HPDE6-E6E7 (cell line): ENCODE results near the gene SLC26A1.

ENCODE experiments used
- DNase-seq: peaks from one replicate; pipeline ENCODE4 v3.0.0; 2011; ENCODE audit warnings: missing footprints; ENCODE audit errors: extremely low spot score

SLC26A1 gene, protein sequence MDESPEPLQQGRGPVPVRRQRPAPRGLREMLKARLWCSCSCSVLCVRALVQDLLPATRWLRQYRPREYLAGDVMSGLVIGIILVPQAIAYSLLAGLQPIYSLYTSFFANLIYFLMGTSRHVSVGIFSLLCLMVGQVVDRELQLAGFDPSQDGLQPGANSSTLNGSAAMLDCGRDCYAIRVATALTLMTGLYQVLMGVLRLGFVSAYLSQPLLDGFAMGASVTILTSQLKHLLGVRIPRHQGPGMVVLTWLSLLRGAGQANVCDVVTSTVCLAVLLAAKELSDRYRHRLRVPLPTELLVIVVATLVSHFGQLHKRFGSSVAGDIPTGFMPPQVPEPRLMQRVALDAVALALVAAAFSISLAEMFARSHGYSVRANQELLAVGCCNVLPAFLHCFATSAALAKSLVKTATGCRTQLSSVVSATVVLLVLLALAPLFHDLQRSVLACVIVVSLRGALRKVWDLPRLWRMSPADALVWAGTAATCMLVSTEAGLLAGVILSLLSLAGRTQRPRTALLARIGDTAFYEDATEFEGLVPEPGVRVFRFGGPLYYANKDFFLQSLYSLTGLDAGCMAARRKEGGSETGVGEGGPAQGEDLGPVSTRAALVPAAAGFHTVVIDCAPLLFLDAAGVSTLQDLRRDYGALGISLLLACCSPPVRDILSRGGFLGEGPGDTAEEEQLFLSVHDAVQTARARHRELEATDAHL

GRCh38 chr4:993111-994029 is at the start of gene SLC26A1:
SLC26A1 (minus strand) TSS chr4:993404; CDS start chr4:991703, 1,701 bp downstream.
- DNase-seq = no peak

DNA sequence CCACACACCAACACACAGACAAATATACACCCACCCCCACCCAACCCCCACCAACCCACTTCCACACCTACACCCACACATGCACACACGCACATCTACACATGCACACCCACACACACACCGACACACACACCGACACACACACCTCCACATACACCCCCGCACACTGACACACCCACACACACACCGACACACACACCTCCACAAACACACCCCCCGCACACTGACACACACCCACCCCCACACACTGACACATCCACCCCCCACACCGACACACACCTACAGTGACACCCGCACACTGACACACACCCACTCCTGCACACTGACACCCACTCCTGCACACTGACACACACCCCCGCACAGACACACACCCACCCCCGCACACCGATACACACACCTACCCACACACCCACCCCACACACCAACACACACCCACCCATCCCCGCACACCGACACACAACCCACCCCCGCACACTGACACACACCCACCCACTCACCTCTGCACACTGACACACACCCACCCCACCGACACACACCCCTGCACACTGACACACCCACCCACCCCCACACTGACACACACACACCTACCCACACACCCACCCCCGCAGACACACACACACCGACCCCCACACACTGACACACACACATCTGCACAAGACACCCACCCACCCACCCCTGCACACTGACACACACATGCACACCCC is 49.3 kb upstream of the SLC26A1 start:
- no peak for DNase-seq

DNA sequence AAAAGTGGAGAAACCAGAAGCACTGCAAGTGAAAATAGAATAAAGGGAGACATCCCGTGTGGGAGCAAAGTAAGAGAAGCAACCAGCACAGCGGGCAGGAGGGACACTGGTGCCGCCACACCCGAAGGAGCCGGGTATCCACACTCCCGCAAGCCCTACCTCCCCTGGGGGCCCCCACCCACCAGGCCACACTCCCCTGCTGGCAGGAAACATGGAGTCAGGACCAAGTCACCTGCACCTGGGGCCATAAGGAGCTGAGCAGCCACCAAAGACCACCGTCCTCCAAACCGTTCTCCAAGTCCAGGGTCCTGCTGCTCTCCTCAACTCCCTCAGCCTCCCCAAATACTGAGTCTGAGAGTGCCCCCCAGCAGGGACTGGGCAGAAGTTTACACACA is 48.7 kb upstream of the SLC26A1 start:
- no peak for DNase-seq

DNA sequence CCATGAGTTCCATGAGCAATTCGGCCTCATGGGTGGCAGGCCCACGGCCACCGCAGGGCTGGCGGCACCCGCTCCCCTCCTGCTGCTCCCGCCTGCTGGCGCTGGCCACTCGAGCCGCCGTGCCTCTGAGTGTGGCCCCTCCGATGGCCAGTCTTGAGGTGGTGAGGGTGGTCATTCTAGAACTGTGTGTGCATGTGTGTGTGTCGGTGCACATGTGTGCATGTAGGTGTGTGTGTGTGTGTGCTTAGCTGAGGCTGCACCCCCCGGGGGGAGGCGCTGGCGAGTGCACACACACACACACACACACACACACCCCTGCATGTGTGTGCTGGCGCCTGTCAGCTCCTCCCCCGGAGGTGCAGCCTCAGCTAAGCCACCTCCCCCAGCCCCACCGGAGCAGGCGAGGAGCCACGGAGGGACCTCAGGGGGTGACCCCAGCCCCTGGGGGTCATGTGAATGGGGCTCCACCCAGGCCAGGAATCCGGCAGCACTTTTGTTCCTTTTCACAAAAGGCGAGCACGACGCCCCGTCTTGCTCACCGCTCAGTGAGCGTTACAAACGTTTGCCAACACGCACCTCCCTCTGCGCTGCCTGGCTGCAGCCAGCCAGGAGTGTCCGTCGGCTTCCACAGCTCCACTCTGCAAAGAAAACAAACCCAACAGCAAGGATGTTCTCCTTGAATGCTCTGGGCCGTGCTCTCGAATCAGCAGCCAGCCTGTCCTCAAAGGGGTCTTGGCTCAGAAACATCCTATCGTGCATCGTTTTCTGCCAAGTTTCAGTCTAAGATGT is 48.1 kb upstream of the SLC26A1 start:
- DNase-seq = no peak

DNA sequence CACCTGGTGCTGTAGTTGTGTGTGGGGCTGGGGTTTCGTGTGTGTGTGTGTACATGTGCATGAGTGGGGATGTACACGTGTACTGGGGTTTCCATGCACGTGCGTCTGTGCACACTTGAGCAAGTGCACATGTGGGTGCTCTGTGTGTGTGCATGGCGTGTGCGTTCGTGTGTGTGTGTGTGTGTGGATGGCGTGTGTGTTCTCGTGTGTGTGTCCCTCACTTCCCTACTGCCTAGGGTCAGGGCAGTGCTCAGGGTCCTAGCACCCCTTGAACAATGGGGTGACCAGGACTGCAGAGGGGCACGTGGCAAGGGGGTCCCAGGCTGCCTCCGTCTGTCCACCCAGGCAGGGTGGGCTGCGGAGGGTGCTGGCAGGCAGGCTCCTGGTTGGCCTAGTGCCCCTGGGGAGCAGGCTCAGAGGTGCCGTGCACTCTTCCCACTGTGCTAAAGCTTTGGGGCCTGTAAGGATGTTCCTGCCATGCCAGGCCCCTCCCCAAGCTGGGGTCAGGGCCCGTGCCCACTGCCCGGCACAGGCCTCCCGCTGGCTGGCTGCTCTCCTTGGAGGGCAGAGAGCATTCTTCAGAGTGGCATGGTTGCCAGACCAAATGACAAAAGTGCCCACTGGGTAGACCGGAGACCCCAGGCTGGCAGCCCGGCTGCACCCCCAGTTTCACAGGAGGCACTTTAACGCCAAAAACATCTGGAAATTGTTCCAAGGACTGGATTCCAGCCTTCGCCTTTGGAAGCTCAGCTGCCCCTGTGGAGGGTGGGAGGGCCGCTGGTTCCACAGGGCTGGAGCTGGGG is 47.3 kb upstream of the SLC26A1 start:
- DNase-seq = no peak

DNA sequence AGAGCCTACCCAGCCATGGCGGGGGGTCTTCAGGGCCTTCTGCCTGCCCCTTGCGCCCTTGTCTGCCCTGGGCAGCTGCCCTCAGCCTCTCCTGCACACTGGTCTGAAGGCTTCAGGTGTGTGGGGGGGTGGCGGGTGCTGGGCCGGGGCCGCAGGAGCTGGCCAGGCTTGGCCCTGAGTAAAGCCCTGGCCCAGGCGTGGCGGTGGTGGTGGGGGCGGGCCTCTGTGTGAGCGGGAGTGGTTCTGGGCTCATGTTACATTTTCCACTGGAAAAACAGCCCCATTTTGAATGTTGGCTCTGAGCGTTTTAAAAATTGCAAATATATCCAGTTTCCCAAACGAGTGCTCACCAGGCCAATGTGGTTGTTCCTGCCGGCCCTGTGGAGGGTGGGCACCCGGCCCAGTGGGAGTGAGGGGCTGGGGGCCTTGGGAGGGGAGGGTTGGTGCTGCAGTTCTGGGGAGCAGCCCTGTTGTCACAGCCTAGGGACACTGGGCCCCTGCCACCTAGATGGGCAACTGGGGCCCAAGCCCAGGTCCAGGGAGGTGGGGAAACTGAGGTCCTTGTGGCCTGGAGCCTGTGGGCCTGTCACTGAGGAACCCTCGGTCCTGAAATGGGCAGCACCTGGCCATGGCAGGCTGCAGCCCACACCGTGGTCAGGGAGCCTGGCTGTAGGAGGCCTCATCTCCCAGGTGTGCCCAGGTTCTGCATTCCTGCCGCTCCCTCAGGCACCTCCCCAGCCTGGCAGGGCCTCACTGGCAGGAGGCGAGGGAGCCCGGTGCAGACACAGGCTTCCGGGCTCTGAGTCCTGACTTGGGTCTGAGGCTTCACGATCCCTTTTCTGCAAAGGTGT is 46.5 kb upstream of the SLC26A1 start:
- no peak for DNase-seq

GRCh38 chr4:1038948-1039492 is 45.8 kb upstream of the SLC26A1 start:
- no peak for DNase-seq

DNA sequence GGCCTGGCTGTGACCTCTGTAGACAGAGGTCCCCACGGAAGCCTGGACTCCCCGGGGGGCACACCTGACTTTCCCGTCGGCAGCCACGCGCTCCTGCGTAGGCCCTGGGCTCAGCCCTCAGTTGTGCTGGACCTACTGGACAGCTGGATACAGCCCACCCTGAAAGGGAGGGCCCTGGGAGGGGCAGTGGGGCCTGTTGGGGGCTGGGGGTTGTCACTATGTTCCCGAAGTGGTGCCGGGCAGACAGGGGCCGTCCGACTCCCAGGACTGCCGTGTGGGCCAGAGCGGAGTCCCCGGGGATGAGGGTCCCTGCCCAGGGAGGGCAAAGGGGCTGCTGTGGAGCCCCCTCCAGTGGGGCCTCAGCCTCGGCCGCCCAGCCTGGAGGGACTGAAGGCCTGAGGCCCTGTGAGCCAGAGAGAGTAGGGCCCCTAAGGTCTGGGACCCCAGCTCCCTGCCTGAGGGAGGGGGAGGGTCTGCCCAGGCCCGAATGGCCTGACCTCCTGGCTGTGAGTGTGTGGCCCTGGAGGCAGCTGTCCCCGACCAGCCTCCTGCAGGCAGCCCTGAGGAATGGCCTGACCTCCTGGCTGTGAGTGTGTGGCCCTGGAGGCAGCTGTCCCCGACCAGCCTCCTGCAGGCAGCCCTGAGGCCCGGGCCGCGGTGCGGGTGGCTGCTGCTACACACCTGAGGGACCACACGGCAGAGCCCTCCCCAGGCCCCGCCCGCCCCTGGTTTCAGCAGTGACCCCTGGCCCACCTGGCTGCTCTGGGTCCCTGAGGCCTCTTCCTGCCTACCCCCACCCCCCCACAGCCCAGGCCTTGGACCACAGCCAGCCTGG is 44.0 kb upstream of the SLC26A1 start:
- no peak for DNase-seq

DNA sequence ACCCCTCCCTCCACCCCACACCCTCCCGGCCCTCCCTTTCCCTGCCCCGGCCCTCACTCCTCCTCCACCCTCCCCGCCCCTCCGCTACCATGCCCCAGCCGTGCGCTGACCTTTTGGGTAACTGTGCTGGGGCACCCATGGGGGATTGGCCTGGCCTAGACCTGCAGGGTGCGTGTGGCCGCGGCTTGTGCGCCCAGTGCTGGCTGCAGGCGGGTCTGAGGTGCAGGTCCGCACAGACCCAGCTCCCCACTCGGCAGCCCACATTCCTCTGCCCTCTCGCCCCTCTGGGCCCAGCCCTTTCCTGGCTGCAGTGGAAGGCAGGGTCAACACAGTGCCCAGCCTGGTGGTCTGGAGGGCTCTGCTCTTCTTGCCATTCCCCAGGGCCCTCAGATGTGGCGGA is 42.9 kb upstream of the SLC26A1 start:
- no peak for DNase-seq

DNA sequence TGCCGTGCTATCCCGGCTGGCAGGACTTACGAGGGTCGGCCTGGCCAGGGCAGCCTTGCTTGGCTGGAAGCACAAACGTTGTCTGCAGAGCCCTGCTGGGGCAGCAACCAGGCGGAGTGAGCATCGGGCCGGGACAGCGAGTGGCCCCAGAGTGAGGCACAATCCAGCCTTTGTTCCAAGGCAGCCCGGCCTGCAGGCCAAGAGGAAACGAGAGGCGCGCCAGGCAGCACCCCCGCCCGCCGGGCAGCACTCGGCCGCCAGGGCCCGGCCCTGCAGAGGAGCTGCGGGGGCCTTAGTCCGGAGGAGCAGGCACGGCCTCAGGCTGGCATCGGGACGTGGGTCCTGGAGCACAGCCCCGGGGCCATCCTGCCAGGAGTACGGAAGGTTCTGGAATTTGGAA is 42.3 kb upstream of the SLC26A1 start:
- DNase-seq = no peak

DNA sequence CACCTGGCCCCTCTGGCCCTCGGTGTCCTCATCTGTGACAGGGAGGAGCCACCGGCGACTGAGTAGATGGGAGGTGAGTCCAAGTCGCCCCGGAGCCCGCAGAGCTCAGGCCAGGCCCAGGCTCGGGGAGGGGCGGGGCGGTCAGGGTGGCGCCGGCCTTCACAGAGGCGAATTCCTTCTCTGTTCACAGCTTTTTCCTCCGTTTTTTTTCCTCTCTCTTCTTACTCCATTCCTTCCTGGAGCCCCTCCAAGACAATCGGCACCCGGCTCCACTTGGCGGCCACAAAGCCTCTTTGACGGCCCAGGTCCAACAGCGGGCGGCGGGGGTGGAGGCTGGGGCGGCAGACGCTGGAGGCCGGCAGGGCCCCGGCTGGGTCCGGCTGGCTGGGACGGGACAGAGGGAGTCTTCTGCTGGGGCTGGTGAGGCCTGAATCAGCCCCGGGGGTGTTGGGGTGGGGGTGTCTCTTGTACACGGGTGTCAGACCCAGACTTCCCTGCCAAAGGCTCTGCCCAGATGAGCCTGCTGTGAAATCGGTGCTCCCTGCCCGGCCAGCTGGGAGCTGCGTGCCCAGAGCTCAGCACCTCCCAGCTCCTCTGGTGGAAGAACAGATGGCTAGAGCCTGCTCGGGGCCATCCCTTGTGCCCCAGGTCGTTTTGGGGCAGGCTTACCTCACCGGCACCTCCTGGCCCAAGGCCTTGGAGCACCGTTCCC is 40.8 kb upstream of the SLC26A1 start:
- DNase-seq = no peak

- DNase-seq = no peak
Measured at GRCh38 chr4:1032861-1033260, 39.7 kb upstream of the SLC26A1 start.

GRCh38 chr4:1031956-1032795 is 39.0 kb upstream of the SLC26A1 start:
- DNase-seq = no peak

GRCh38 chr4:1031346-1031745 is 38.1 kb upstream of the SLC26A1 start:
- DNase-seq = no peak

GRCh38 chr4:1030559-1030958 is 37.4 kb upstream of the SLC26A1 start:
- no peak for DNase-seq

- no peak for DNase-seq
Measured at GRCh38 chr4:1030031-1030430, 36.8 kb upstream of the SLC26A1 start.
